HCT116 (cell line): ENCODE data around the gene SPTB. TPM values are rescaled to one million over a fixed set of nuclear protein-coding genes. Genes with fewer than 3 reads are reported as not detected.

Experiments used
- ATAC-seq: fragments of 200-7000 bp; cut with Tn5 transposase; 2 replicates; pipeline ENCODE4 v1.9.1; 2020; ENCODE audit warnings: mild to moderate bottlenecking, moderate library complexity
- BruUV-seq: library from RNA; stranded (reverse); fragments of 400-500 nt; replicated peaks from 2 replicates; lab custom pipeline; 2021; lab: Mats Ljungman, UMichigan
- CTCF ChIA-PET: fragments of 300-600 bp; sonication (Branson Sonifier 250); formaldehyde crosslinking; loops from one replicate; lab custom pipeline; 2021; ENCODE audit warnings: antibody characterized with exemption; lab: Charles Lee
- POLR2A ChIA-PET: fragments of 300-600, 350-600 bp; sonication (Branson Sonifier 250); formaldehyde crosslinking; loops from one replicate; lab custom pipeline; 2021; ENCODE audit warnings: antibody characterized with exemption; lab: Charles Lee
- RAD21 ChIA-PET, 2 experiments: fragments of 300-600 bp; sonication (Branson Sonifier 250); formaldehyde crosslinking; loops; one replicate each; lab custom pipeline; 2023; ENCODE audit warnings: low total read pairs in 2 of 2; ENCODE audit not compliant: uncharacterized antibody in 2 of 2, unreplicated experiment in 2 of 2, low non-redundant PET in 1 of 2; lab: Charles Lee
- DNase-seq: peaks from one replicate; pipeline ENCODE4 v3.0.0-alpha.2; 2010; ENCODE audit warnings: low read depth, low spot score
- H2AFZ ChIP-seq: fragments of 200-600 bp; shearing (Covaris generic), sonication (generic); 2 replicates; pipeline ENCODE4 v1.6.1; 2017; ENCODE audit warnings: low read depth, mixed run types, mixed read lengths, antibody characterized with exemption, low read length; ENCODE audit not compliant: poor library complexity, severe bottlenecking
- H3K27ac ChIP-seq: 2 replicates; pipeline ENCODE4 v1.5.1; 2012; ENCODE audit warnings: low read depth, low read length
- H3K27me3 ChIP-seq: fragments of 200-600 bp; sonication (generic); 2 replicates; pipeline ENCODE4 v1.6.1; 2016; ENCODE audit warnings: mixed run types, low read length, mixed read lengths; ENCODE audit not compliant: insufficient read depth
- H3K36me3 ChIP-seq, 2 experiments: fragments of 200-500 bp in 1 of 2; fragments of 200-600 bp in 1 of 2; sonication (Bioruptor generic) in 1 of 2; sonication (generic) in 1 of 2; 2 replicates each; pipeline versions ENCODE4 v1.5.1 to v1.6.1; 2014 to 2016; ENCODE audit warnings: low read length in 2 of 2, inconsistent platforms in 1 of 2, mixed read lengths in 1 of 2, mixed run types in 1 of 2; ENCODE audit not compliant: insufficient read depth in 2 of 2, control insufficient read depth in 1 of 2
- H3K4me1 ChIP-seq, 2 experiments: fragments of 200-600 bp in 1 of 2; sonication (generic) in 1 of 2; 2 replicates each; pipeline versions ENCODE4 v1.5.1 to v1.6.1; 2012 to 2017; ENCODE audit warnings: low read length in 2 of 2, inconsistent platforms in 1 of 2, mild to moderate bottlenecking in 1 of 2, mixed read lengths in 1 of 2, mixed run types in 1 of 2, moderate library complexity in 1 of 2; ENCODE audit not compliant: insufficient read depth in 2 of 2, control insufficient read depth in 1 of 2
- H3K4me2 ChIP-seq: fragments of 200-600 bp; sonication (generic); 2 replicates; pipeline ENCODE4 v1.6.1; 2017; ENCODE audit warnings: mixed run types, low read length, mixed read lengths
- H3K4me3 ChIP-seq, 2 experiments: fragments of 200-600 bp in 1 of 2; sonication (generic) in 1 of 2; replicated peaks in 1 of 2; 2 replicates each; pipeline ENCODE4 v1.5.1; 2011 to 2016; ENCODE audit warnings: low read length in 2 of 2, control low read depth in 1 of 2, low read depth in 1 of 2, mild to moderate bottlenecking in 1 of 2, mixed read lengths in 1 of 2, mixed run types in 1 of 2
- H3K79me2 ChIP-seq: fragments of 200-600 bp; sonication (generic); 2 replicates; pipeline ENCODE4 v1.6.1; 2017; ENCODE audit warnings: mild to moderate bottlenecking, mixed run types, low read length, moderate library complexity, mixed read lengths; ENCODE audit not compliant: insufficient read depth
- H3K9ac ChIP-seq: fragments of 200-600 bp; sonication (generic); 2 replicates; pipeline ENCODE4 v1.6.1; 2016; ENCODE audit warnings: low read length, mixed read lengths
- H3K9me2 ChIP-seq: fragments of 200-600 bp; sonication (generic), shearing (Covaris generic); 2 replicates; pipeline ENCODE4 v1.6.1; 2017; ENCODE audit warnings: mixed run types, mild to moderate bottlenecking, moderate library complexity; ENCODE audit not compliant: insufficient read depth
- H3K9me3 ChIP-seq, 2 experiments: fragments of 200-500 bp in 1 of 2; fragments of 200-600 bp in 1 of 2; sonication (Bioruptor generic) in 1 of 2; sonication (generic) in 1 of 2; 2 replicates each; pipeline ENCODE4 v1.6.1; 2014 to 2017; ENCODE audit warnings: low read length in 2 of 2, mixed read lengths in 2 of 2, inconsistent platforms in 1 of 2, low read depth in 1 of 2, mild to moderate bottlenecking in 1 of 2, mixed run types in 1 of 2, moderate library complexity in 1 of 2; ENCODE audit not compliant: control insufficient read depth in 1 of 2, insufficient read depth in 1 of 2
- H4K20me1 ChIP-seq: fragments of 200-600 bp; sonication (generic), shearing (Covaris generic); 2 replicates; pipeline ENCODE4 v1.6.1; 2017; ENCODE audit warnings: mixed run types, mild to moderate bottlenecking, moderate library complexity; ENCODE audit not compliant: insufficient read depth
- CEBPB ChIP-seq: IDR thresholded peaks from 2 replicates; pipeline ENCODE4 v1.6.1; 2012; ENCODE audit warnings: low read depth
- EZH2 ChIP-seq: fragments of 200-600 bp; sonication (generic); IDR thresholded peaks from 2 replicates; pipeline ENCODE4 v1.6.1; 2017; ENCODE audit warnings: antibody characterized with exemption, mixed run types
- POLR2A ChIP-seq: IDR thresholded peaks from 2 replicates; pipeline ENCODE4 v1.7.0; 2011; ENCODE audit warnings: borderline replicate concordance; ENCODE audit not compliant: insufficient read depth, insufficient read length; ENCODE audit errors: extremely low read depth
- POLR2AphosphoS5 ChIP-seq: IDR thresholded peaks from 2 replicates; pipeline ENCODE4 v1.6.1; 2011; ENCODE audit warnings: mild to moderate bottlenecking, low read depth, low read length, moderate library complexity
- SRF ChIP-seq: IDR thresholded peaks from 2 replicates; pipeline ENCODE4 v1.6.1; 2012; ENCODE audit warnings: low read depth
- YY1 ChIP-seq: IDR thresholded peaks from 2 replicates; pipeline ENCODE4 v1.6.1; 2011; ENCODE audit warnings: low read length, low read depth, moderate library complexity, mild to moderate bottlenecking; ENCODE audit not compliant: insufficient replicate concordance; ENCODE audit errors: extremely low read depth
- intact Hi-C: fragments of 100-400 bp; cut with micrococcal nuclease; formaldehyde crosslinking; loops from 2 replicates; pipeline ENCODE4 v1.10.0; 2022
- total RNA-seq: library from RNA; stranded (reverse); gene quantifications from one replicate; pipeline ENCODE4 v1.2.1, GENCODE V29; 2021; ENCODE audit not compliant: unreplicated experiment

Gene SPTB
- total RNA-seq, 1 experiment from 2014 or later, result 4.2 TPM

- ChIA-PET RAD21 (no interaction called here), CTCF (no interaction called here), POLR2A (no interaction called here)
- Histone ChIP-seq H3K27ac (no peak overlapping the region; the same call in 1 of the 2 replicates), H3K79me2 (peaks cover 60% of the 10 kb centered on the region), H3K9me2 (no peaks in the 10 kb centered on the region), H3K9ac (no peak overlapping the region), H3K4me1 (peaks cover 44 to 46% of the 10 kb centered on the region in 2 experiments), H3K4me2 (no peak overlapping the region), H4K20me1 (peaks cover 4% of the 10 kb centered on the region; the same call in 1 of the 2 replicates), H3K9me3 (no peaks in the 10 kb centered on the region), H3K27me3 (no peaks in the 10 kb centered on the region), H3K4me3 (no peak overlapping the region), H3K36me3 (peaks cover 27 to 30% of the 10 kb centered on the region in 2 experiments; a peak in 3 of 4 replicates), H2AFZ (no peak overlapping the region)
- ATAC-seq (no peak), DNase-seq (no peak)
- BruUV-seq, result no TSS peak
- intact Hi-C loops, result no loop called here
- no peak for TF ChIP-seq EZH2
- TF ChIP-seq POLR2A, result no peak
- TF ChIP-seq CEBPB, result no peak
- TF ChIP-seq SRF, result no peak
Measured at GRCh38 chr14:64727551-64728071, 152.1 kb downstream of the SPTB start.

GRCh38 chr14:64726585-64726890 lies 153.2 kb downstream of the SPTB start:
- no TSS peak for BruUV-seq
- H3K4me1 ChIP-seq, result peaks cover 53 to 57% of the 10 kb centered on the region in 2 experiments
- peak; percentile 66 for DNase-seq
- H3K36me3 ChIP-seq, result peaks cover 18 to 21% of the 10 kb centered on the region in 2 experiments; a peak in 3 of 4 replicates
- peak overlapping the region in 1 of 2 experiments; percentile 42; a peak in 2 of 4 replicates for H3K4me3 ChIP-seq
- H3K9ac ChIP-seq, result peak overlapping the region; percentile 48
- H2AFZ ChIP-seq, result no peak overlapping the region
- no peaks in the 10 kb centered on the region for H3K9me3 ChIP-seq
- no peaks in the 10 kb centered on the region for H3K27me3 ChIP-seq
- ChIA-PET POLR2A (no interaction called here), CTCF (interaction anchor here (0.7 to 1.0 kb wide), 6 partner anchors 9 to 199 kb away, joined by 3 to 5 read pairs (median 3); no protein-coding TSS in a partner anchor)
- TF ChIP-seq YY1 (peak; percentile 70), SRF (no peak), POLR2AphosphoS5 (peak; percentile 57)
- TF ChIP-seq, all 23 proteins: peak for 2
- peak; percentile 93 for ATAC-seq
- Histone ChIP-seq H3K27ac (peak overlapping the region; percentile 61), H3K79me2 (peaks cover 70% of the 10 kb centered on the region), H3K4me2 (peak overlapping the region; percentile 89), H4K20me1 (peaks cover 4% of the 10 kb centered on the region; the same call in 1 of the 2 replicates), H3K9me2 (no peaks in the 10 kb centered on the region)
- RAD21 ChIA-PET, result interaction anchor here in 1 of 2 experiments (0.8 kb wide), 1 partner anchor 46 kb away, joined by 3 read pairs; no protein-coding TSS in a partner anchor
- intact Hi-C loops, result no loop called here
